ENCODE data around the gene RNF182.
"Not testable (repeated sequence)": the region's sequence is repeated elsewhere in the genome, so short reads cannot be mapped to it uniquely, and the experiment has no call there.

Gene RNF182

GRCh38 chr6:13965582-13966127 is 40.9 kb downstream of the RNF182 start:
- DNase-seq (ENCODE audit: low read depth) = no peak

- DNase-seq (ENCODE audit: low read depth) = no peak
Measured at GRCh38 chr6:13971303-13971702, 46.6 kb downstream of the RNF182 start.

- DNase-seq (ENCODE audit: low read depth) = not testable (repeated sequence)
Measured at GRCh38 chr6:13972602-13973001, 47.9 kb downstream of the RNF182 start.

- not testable (repeated sequence) for DNase-seq (ENCODE audit: low read depth)
Measured at GRCh38 chr6:13973422-13973821, 48.7 kb downstream of the RNF182 start.

GRCh38 chr6:13978102-13978640 is 53.4 kb downstream of the RNF182 start:
- no peak for DNase-seq (ENCODE audit: low read depth)

- no peak for DNase-seq (ENCODE audit: low read depth)
Measured at GRCh38 chr6:13978787-13979186, 54.0 kb downstream of the RNF182 start.

GRCh38 chr6:13979284-13980171 is 54.8 kb downstream of the RNF182 start:
- no peak for DNase-seq (ENCODE audit: low read depth)

- no peak for DNase-seq (ENCODE audit: low read depth)
Measured at GRCh38 chr6:13980534-13980933, 55.8 kb downstream of the RNF182 start.

GRCh38 chr6:13985663-13986325 is 61.0 kb downstream of the RNF182 start:
- no peak for DNase-seq (ENCODE audit: low read depth)

- no peak for DNase-seq (ENCODE audit: low read depth)
Measured at GRCh38 chr6:13986700-13987399, 62.1 kb downstream of the RNF182 start.

- DNase-seq (ENCODE audit: low read depth) = no peak
Measured at GRCh38 chr6:13987400-13987865, 62.7 kb downstream of the RNF182 start.

- DNase-seq (ENCODE audit: low read depth) = no peak
Measured at GRCh38 chr6:13988049-13988738, 63.4 kb downstream of the RNF182 start.

- no peak for DNase-seq (ENCODE audit: low read depth)
Measured at GRCh38 chr6:13988908-13989307, 64.2 kb downstream of the RNF182 start.

- no peak for DNase-seq (ENCODE audit: low read depth)
Measured at GRCh38 chr6:13989496-13990144, 64.9 kb downstream of the RNF182 start.

GRCh38 chr6:13990796-13991195 is 66.0 kb downstream of the RNF182 start:
- DNase-seq (ENCODE audit: low read depth) = no peak

GRCh38 chr6:13991393-13991792 is 66.6 kb downstream of the RNF182 start:
- DNase-seq (ENCODE audit: low read depth) = no peak

GRCh38 chr6:13992417-13993055 is 67.8 kb downstream of the RNF182 start:
- no peak for DNase-seq (ENCODE audit: low read depth)

GRCh38 chr6:13993416-13993815 is 68.7 kb downstream of the RNF182 start:
- no peak for DNase-seq (ENCODE audit: low read depth)

- no peak for DNase-seq (ENCODE audit: low read depth)
Measured at GRCh38 chr6:13998356-13998755, 73.6 kb downstream of the RNF182 start.

- no peak for DNase-seq (ENCODE audit: low read depth)
Measured at GRCh38 chr6:14000901-14001300, 76.1 kb downstream of the RNF182 start.

Data from activated gamma-delta T cell treated with anti-CD3 and anti-CD28 coated beads, Interleukin-2, amount 50 U/mL, for 16 hours (primary cell).